ENCODE results near the gene DMKN.

DNA sequence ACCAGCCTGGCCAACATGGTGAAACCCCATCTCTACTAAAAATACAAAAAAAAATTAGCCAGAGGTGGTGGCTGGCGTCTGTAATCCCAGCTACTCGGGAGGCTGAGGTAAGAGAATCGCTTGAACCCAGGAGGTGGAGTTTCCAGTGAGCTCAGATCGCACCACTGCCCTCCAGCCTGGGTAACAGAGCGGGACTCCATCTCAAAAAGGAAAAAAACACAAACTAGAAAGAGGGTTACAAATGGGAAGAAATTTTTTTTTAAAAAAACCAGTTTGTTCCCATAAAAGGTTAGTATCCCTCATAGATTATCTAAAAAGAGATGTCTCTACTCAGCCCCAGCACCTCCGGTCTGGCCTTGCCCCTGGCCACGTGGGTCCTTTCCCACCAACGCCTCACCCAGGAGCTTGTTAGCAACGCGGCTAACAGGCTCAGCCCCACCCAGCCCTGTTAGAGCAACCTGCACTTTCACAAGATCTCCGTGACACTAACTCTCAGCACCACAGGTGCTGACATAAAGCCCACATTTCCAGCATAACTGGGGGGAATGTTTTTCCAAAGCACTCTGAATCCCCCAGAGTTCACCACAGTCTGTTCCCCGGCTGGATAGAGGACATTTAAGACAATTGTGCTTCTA lies 4.3 kb downstream of the DMKN start:
- TF ChIP-seq SMC3 (IDR thresholded peaks at IDR 0.05) (no peak), ZC3H11A (IDR thresholded peaks at IDR 0.05) (no peak), ESRRA (IDR thresholded peaks at IDR 0.05; ENCODE audit: borderline replicate concordance, low read length) (no peak), POLR2A (IDR thresholded peaks at IDR 0.05; ENCODE audit: low read length) (no peak; the same call in 1 of the 2 replicates), EP300 (IDR thresholded peaks at IDR 0.05) (no peak), JUN (IDR thresholded peaks at IDR 0.05) (no peak), KDM1A (IDR thresholded peaks at IDR 0.05; ENCODE audit: low read depth) (no peak), FOSL2 (IDR thresholded peaks at IDR 0.05) (no peak), FOSL2 (CRISPR knock-in tag; IDR thresholded peaks at IDR 0.05) (no peak), MAFK (IDR thresholded peaks at IDR 0.05; ENCODE audit: partially characterized antibody) (no peak), CBX2 (IDR thresholded peaks at IDR 0.05; ENCODE audit: borderline replicate concordance, low read depth) (no peak)
- TF ChIP-seq, protein P1, sequence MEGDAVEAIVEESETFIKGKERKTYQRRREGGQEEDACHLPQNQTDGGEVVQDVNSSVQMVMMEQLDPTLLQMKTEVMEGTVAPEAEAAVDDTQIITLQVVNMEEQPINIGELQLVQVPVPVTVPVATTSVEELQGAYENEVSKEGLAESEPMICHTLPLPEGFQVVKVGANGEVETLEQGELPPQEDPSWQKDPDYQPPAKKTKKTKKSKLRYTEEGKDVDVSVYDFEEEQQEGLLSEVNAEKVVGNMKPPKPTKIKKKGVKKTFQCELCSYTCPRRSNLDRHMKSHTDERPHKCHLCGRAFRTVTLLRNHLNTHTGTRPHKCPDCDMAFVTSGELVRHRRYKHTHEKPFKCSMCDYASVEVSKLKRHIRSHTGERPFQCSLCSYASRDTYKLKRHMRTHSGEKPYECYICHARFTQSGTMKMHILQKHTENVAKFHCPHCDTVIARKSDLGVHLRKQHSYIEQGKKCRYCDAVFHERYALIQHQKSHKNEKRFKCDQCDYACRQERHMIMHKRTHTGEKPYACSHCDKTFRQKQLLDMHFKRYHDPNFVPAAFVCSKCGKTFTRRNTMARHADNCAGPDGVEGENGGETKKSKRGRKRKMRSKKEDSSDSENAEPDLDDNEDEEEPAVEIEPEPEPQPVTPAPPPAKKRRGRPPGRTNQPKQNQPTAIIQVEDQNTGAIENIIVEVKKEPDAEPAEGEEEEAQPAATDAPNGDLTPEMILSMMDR (IDR thresholded peaks at IDR 0.05) = no peak
- TF ChIP-seq, protein P2, sequence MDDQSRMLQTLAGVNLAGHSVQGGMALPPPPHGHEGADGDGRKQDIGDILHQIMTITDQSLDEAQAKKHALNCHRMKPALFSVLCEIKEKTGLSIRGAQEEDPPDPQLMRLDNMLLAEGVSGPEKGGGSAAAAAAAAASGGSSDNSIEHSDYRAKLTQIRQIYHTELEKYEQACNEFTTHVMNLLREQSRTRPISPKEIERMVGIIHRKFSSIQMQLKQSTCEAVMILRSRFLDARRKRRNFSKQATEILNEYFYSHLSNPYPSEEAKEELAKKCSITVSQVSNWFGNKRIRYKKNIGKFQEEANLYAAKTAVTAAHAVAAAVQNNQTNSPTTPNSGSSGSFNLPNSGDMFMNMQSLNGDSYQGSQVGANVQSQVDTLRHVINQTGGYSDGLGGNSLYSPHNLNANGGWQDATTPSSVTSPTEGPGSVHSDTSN (IDR thresholded peaks at IDR 0.05) = no peak
